AG08395 (cell line): ENCODE results near the gene DNAJA3.
A peak's percentile ranks its signal among the peaks of the same experiment; 100 is the strongest.
"Not testable (repeated sequence)": the region's sequence is repeated elsewhere in the genome, so short reads cannot be mapped to it uniquely, and the experiment has no call there.

Source experiments
- DNase-seq: peaks from one replicate; pipeline ENCODE4 v3.0.0; 2012; ENCODE audit warnings: mixed read lengths, low spot score

The DNAJA3 gene

GRCh38 chr16:4387781-4388180 is 37.9 kb upstream of the DNAJA3 start:
- no peak for DNase-seq

GRCh38 chr16:4388271-4389021 is 37.2 kb upstream of the DNAJA3 start:
- no peak for DNase-seq

- no peak for DNase-seq
These were observed 36.4 kb upstream of the DNAJA3 start for GRCh38 chr16:4389051-4389955.

GRCh38 chr16:4390266-4391260 is 35.1 kb upstream of the DNAJA3 start:
- no peak for DNase-seq

- DNase-seq = no peak
These were observed 33.9 kb upstream of the DNAJA3 start for GRCh38 chr16:4391631-4392381.

GRCh38 chr16:4392382-4393239 is 33.1 kb upstream of the DNAJA3 start:
- DNase-seq = peak; percentile 88

GRCh38 chr16:4393240-4393600 is 32.4 kb upstream of the DNAJA3 start:
- peak; percentile 80 for DNase-seq

GRCh38 chr16:4393850-4394249 is 31.8 kb upstream of the DNAJA3 start:
- DNase-seq = not testable (repeated sequence)

GRCh38 chr16:4395055-4395726 is 30.5 kb upstream of the DNAJA3 start:
- DNase-seq = no peak

GRCh38 chr16:4399001-4399730 is 26.5 kb upstream of the DNAJA3 start:
- DNase-seq = no peak

GRCh38 chr16:4401094-4401501 is 24.6 kb upstream of the DNAJA3 start:
- DNase-seq = no peak

GRCh38 chr16:4401510-4401909 is 24.2 kb upstream of the DNAJA3 start:
- DNase-seq = no peak

GRCh38 chr16:4402439-4403132 is 23.1 kb upstream of the DNAJA3 start:
- DNase-seq = peak; percentile 90

GRCh38 chr16:4403133-4403949 is 22.3 kb upstream of the DNAJA3 start:
- no peak for DNase-seq

GRCh38 chr16:4404247-4404966 is 21.3 kb upstream of the DNAJA3 start:
- DNase-seq = no peak

GRCh38 chr16:4404967-4405696 is 20.5 kb upstream of the DNAJA3 start:
- DNase-seq = no peak
